Testis (tissue), 3 donors: ENCODE data around the gene MOB3B. TPM values are rescaled to one million over a fixed set of nuclear protein-coding genes. Genes with fewer than 3 reads are reported as not detected.

ENCODE experiments used
- DNase-seq: peaks from one replicate; pipeline ENCODE4 v3.0.0-alpha.2; 2019
- H3K27ac ChIP-seq, 2 donors: fragments of 200-600 bp; sonication (generic); one replicate each; pipeline ENCODE4 v1.5.1; 2019
- H3K27me3 ChIP-seq: fragments of 200-600 bp; sonication (generic); one replicate; pipeline ENCODE4 v1.5.1; 2019
- H3K36me3 ChIP-seq: fragments of 200-600 bp; sonication (generic); one replicate; pipeline ENCODE4 v1.5.1; 2017; ENCODE audit warnings: low read depth; ENCODE audit errors: missing control alignments
- H3K4me1 ChIP-seq: fragments of 200-600 bp; sonication (generic); one replicate; pipeline ENCODE4 v1.5.1; 2019
- H3K4me3 ChIP-seq, 2 donors: fragments of 200-600 bp; sonication (generic); one replicate each; pipeline ENCODE4 v1.5.1; 2017 to 2019
- H3K9me3 ChIP-seq: fragments of 200-600 bp; sonication (generic); one replicate; pipeline ENCODE4 v1.5.1; 2017
- POLR2A ChIP-seq: fragments of 450-650 bp; IDR thresholded peaks from one replicate; pipeline ENCODE4 v1.6.1; 2017; ENCODE audit warnings: antibody characterized with exemption, mild to moderate bottlenecking, moderate library complexity
- WGBS, 2 donors: methylation state at CpG; one replicate each; pipeline ENCODE4 v1.1.5; 2018; 5-methylcytosine and 5-hydroxymethylcytosine counted together
- intact Hi-C: fragments of 100-400 bp; cut with DNase I; formaldehyde crosslinking; loops from one replicate; pipeline ENCODE4 v1.15.1; 2023; ENCODE audit warnings: low total_unique reads
- polyA plus RNA-seq: library from polyadenylated mRNA; stranded (reverse); fragments of 350-450 nt; fragmentation: Illumina TruSeq; extraction: RNeasy Lipid Tissue Mini Kit (QIAGEN cat#74804); gene quantifications from one replicate; pipeline ENCODE4 v1.2.3, GENCODE V29; 2014; ENCODE audit warnings: low read depth, low replicate concordance; ENCODE audit not compliant: insufficient read depth
- total RNA-seq, 2 donors: library from RNA; depleted of rRNA; stranded (reverse); fragments of >200 nt; gene quantifications; one replicate each; pipeline ENCODE4 v1.2.3, GENCODE V29; 2016
- TF ChIP-seq, protein P1 (sequence below), 3 experiments: fragments of 450-650 bp in 2 of 3; fragments of 200-600 bp in 1 of 3; sonication (generic) in 1 of 3; IDR thresholded peaks; one replicate each; pipeline ENCODE4 v1.5.1; 2016 to 2019; ENCODE audit warnings: antibody characterized with exemption in 3 of 3, mild to moderate bottlenecking in 2 of 3, moderate library complexity in 1 of 3

MOB3B gene
- total and polyA plus RNA-seq, 3 donors from 2014 or later = 9.1 to 23.2 (median 17.5) TPM

DNA sequence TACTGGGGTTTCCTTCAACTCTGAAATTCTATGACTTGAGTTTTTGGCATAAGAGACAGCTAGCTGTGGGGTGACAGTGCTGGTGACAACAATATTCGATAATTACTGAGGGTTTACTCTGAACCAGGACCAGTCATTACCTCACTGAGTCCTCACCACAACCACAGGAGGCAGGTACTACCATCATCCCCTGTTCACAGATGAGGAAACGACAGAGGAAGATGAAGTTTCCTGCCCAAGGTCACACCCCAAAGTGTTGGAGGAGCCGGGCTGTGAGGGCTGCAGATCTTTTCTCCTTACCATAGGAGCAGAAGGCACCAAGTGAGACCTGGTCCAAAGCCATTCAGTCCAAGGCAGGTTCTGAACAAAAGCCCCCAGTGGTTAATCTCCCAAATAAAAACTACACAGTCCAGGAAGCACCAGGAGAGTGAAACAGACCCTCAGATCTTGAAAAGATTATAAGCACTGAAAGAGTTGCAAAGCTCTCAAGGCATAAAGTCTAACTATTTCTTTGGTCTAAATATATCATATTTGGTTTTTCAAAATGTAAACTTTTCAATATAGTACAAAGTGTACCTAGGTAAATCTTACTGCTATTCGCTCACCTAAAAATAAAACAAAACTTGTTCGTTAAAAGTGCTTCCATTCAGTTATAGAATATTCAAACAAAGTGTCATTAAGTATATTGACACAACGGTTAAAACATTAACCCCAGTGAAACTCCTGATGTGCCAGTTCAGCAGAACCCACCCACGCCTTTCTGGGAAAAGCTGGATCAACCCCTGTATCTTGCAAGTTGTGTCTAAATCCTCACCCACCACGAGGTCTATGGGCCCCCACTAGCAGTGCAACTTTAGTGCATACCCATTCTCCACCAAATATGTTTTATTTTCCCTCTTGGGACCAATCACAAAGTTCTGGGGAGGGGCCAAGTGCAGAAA lies 150.0 kb downstream of the MOB3B start:
- no peak for DNase-seq
- WGBS, 2 donors = 82 to 84% methylated on average over 8 of the region's 8 CpGs

DNA sequence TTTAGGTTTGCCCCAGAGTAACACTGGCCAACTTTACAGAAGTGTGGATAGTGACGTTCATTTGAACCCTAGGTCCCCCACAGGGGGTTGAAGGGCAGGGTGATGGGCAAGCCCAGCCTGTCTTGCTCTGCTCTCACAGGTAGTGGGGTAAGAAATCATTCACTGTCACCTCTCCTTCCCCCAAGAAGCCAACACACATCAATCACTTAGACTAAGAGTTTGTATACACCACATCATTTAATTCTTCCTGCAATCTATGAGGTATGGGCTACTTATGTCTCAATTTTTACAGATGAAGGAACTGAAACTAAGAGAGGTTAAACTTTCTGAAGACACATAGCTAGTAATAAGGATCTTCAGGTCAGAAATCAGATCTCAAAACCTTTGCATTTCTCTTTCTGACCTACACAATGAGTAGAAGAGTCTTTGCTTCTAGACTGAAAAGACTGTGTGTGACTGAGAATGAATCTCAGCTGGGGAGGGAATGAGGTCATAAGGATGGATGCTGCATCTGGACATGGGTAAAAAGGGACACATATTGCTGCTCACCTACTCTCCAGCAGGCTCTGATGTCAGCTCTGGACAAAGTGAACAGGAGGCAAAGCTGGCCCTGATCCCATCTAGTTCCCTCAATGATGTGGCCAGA lies 151.7 kb downstream of the MOB3B start:
- Histone ChIP-seq H3K27ac (no peak overlapping the region), H3K9me3 (no peaks in the 10 kb centered on the region), H3K4me1 (no peaks in the 10 kb centered on the region), H3K27me3 (no peaks in the 10 kb centered on the region), H3K4me3 (no peak overlapping the region), H3K36me3 (no peaks in the 10 kb centered on the region)
- DNase-seq = no peak
- 69 to 72% methylated on average over 1 of the region's 1 CpG for WGBS, 2 donors
- TF ChIP-seq, protein P1, sequence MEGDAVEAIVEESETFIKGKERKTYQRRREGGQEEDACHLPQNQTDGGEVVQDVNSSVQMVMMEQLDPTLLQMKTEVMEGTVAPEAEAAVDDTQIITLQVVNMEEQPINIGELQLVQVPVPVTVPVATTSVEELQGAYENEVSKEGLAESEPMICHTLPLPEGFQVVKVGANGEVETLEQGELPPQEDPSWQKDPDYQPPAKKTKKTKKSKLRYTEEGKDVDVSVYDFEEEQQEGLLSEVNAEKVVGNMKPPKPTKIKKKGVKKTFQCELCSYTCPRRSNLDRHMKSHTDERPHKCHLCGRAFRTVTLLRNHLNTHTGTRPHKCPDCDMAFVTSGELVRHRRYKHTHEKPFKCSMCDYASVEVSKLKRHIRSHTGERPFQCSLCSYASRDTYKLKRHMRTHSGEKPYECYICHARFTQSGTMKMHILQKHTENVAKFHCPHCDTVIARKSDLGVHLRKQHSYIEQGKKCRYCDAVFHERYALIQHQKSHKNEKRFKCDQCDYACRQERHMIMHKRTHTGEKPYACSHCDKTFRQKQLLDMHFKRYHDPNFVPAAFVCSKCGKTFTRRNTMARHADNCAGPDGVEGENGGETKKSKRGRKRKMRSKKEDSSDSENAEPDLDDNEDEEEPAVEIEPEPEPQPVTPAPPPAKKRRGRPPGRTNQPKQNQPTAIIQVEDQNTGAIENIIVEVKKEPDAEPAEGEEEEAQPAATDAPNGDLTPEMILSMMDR (IDR thresholded peaks at IDR 0.05) = no peak
- TF ChIP-seq POLR2A = no peak
- intact Hi-C loops = no loop called here

More for the DNA sequence above, 150.0 kb downstream of the MOB3B start:
- Histone ChIP-seq H3K27me3 (no peaks in the 10 kb centered on the region), H3K9me3 (no peaks in the 10 kb centered on the region), H3K36me3 (no peaks in the 10 kb centered on the region), H3K27ac (no peak overlapping the region), H3K4me3 (no peak overlapping the region), H3K4me1 (no peaks in the 10 kb centered on the region)
- intact Hi-C loops = no loop called here
- TF ChIP-seq, protein P1 (IDR thresholded peaks at IDR 0.05) = no peak
- TF ChIP-seq POLR2A = no peak

DNA sequence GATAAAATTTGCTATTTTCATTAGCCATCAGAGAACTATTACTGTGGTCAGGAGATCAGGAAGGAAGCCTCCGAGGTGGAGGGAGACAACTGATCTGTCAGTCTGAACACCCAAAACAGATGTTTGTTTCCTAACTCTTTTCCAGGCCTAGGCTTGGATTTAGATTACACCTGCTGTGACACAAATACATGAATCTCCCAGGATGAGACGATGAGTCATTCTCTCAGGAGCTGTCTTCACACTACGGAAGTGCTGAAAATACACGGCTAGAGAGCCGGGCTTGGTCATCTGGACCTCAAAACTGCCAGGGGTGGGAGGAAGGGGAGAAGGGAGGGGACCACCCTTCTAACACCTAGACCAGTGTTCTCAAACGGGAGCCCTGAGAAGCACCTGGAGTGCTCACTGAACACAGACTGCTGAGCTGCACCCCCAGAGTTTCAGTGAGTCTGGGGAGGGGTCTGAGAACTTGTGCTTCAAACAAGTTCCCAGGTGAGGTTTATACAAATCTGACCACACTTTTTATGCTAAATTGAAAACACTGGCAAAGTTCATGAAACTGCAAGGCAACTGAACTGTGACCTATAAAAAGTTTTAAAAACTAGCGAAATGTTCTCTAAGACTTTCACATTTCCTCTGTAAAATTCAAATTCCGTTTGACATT lies 152.3 kb downstream of the MOB3B start:
- Histone ChIP-seq H3K27ac (no peak overlapping the region), H3K27me3 (no peaks in the 10 kb centered on the region), H3K4me1 (no peaks in the 10 kb centered on the region), H3K36me3 (no peaks in the 10 kb centered on the region), H3K9me3 (no peaks in the 10 kb centered on the region), H3K4me3 (no peak overlapping the region)
- intact Hi-C loops = no loop called here
- WGBS, 2 donors = 67 to 82% methylated on average over 7 to 8 of the region's 8 CpGs
- no peak for DNase-seq
- no peak for TF ChIP-seq POLR2A
- TF ChIP-seq, protein P1 (IDR thresholded peaks at IDR 0.05) = no peak

DNA sequence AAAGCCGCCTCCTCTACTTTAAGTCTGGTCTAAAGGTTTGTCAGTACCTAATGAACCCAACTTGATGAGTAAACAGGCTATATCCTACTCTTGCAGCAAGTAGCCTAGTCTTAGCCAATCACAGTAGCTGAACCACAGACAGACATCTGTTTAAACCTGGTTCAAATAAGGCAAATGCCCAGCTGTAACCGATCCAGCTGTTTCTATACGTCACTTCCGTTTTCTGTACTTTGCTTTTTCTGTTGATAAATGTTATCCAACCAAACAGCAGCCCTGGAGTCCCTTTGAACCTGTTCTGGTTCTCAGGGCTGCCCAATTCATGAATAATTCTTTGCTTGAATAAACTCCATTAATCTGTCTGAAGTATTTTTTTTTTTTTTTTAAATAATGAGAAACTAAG lies 155.8 kb downstream of the MOB3B start:
- Histone ChIP-seq H3K27ac (no peak overlapping the region), H3K4me3 (no peak overlapping the region), H3K9me3 (no peaks in the 10 kb centered on the region), H3K27me3 (no peaks in the 10 kb centered on the region), H3K4me1 (no peaks in the 10 kb centered on the region), H3K36me3 (no peaks in the 10 kb centered on the region)
- TF ChIP-seq, protein P1 (IDR thresholded peaks at IDR 0.05) = no peak
- no peak for TF ChIP-seq POLR2A
- no peak for DNase-seq
- 92 to 95% methylated on average over 4 of the region's 4 CpGs for WGBS, 2 donors
- intact Hi-C loops = no loop called here
